HUDEP-2 (cell line): ENCODE results near the gene CALB2.

Experiments used
- DNase-seq, 76 experiments: peaks; one replicate each; lab custom pipeline; 2025; ENCODE audit not compliant: unreplicated experiment in 76 of 76; lab: John Stamatoyannopoulos, UW

The CALB2 gene

GRCh38 chr16:71384073-71384724 lies 25.7 kb downstream of the CALB2 start:
- no peak for DNase-seq

GRCh38 chr16:71387045-71387871 lies 28.7 kb downstream of the CALB2 start:
- DNase-seq = no peak

- no peak for DNase-seq
Observed at GRCh38 chr16:71389330-71389729, 30.8 kb downstream of the CALB2 start.

GRCh38 chr16:71396594-71396993 lies 38.1 kb downstream of the CALB2 start:
- no peak for DNase-seq

- DNase-seq = no peak
Observed at GRCh38 chr16:71399801-71400563, 41.5 kb downstream of the CALB2 start.

- DNase-seq = no peak
Observed at GRCh38 chr16:71402007-71402406, 43.5 kb downstream of the CALB2 start.

GRCh38 chr16:71402674-71403073 lies 44.2 kb downstream of the CALB2 start:
- no peak for DNase-seq

- no peak for DNase-seq
Observed at GRCh38 chr16:71404364-71404763, 45.8 kb downstream of the CALB2 start.

GRCh38 chr16:71406316-71406715 lies 47.8 kb downstream of the CALB2 start:
- DNase-seq = no peak

GRCh38 chr16:71406724-71407123 lies 48.2 kb downstream of the CALB2 start:
- DNase-seq = no peak

GRCh38 chr16:71407731-71408130 lies 49.2 kb downstream of the CALB2 start:
- DNase-seq = no peak

- no peak for DNase-seq
Observed at GRCh38 chr16:71408536-71408935, 50.0 kb downstream of the CALB2 start.

GRCh38 chr16:71409011-71409775 lies 50.7 kb downstream of the CALB2 start:
- DNase-seq = peak in 2 of 76 experiments; percentile 3 to 8

- no peak for DNase-seq
Observed at GRCh38 chr16:71410146-71410545, 51.6 kb downstream of the CALB2 start.

GRCh38 chr16:71412270-71413160 lies 54.0 kb downstream of the CALB2 start:
- DNase-seq = peak in 60 of 76 experiments; percentile 2 to 75 (median 36)

GRCh38 chr16:71413341-71413740 lies 54.8 kb downstream of the CALB2 start:
- DNase-seq = no peak

GRCh38 chr16:71414038-71414437 lies 55.5 kb downstream of the CALB2 start:
- no peak for DNase-seq

- peak in 50 of 76 experiments; percentile 2 to 60 (median 23) for DNase-seq
Observed at GRCh38 chr16:71421911-71422310, 63.4 kb downstream of the CALB2 start.

GRCh38 chr16:71423016-71423415 lies 64.5 kb downstream of the CALB2 start:
- no peak for DNase-seq

- no peak for DNase-seq
Observed at GRCh38 chr16:71423865-71424264, 65.3 kb downstream of the CALB2 start.
